GM21390 (cell line): ENCODE measurements around the gene IL4R.
"Not testable (repeated sequence)": the region's sequence is repeated elsewhere in the genome, so short reads cannot be mapped to it uniquely, and the experiment has no call there.

Experiments
- ATAC-seq: cut with Tn5 transposase; IDR thresholded peaks from one replicate; pipeline ENCODE4 v1.9.1; 2021; ENCODE audit not compliant: unreplicated experiment

The IL4R gene

DNA sequence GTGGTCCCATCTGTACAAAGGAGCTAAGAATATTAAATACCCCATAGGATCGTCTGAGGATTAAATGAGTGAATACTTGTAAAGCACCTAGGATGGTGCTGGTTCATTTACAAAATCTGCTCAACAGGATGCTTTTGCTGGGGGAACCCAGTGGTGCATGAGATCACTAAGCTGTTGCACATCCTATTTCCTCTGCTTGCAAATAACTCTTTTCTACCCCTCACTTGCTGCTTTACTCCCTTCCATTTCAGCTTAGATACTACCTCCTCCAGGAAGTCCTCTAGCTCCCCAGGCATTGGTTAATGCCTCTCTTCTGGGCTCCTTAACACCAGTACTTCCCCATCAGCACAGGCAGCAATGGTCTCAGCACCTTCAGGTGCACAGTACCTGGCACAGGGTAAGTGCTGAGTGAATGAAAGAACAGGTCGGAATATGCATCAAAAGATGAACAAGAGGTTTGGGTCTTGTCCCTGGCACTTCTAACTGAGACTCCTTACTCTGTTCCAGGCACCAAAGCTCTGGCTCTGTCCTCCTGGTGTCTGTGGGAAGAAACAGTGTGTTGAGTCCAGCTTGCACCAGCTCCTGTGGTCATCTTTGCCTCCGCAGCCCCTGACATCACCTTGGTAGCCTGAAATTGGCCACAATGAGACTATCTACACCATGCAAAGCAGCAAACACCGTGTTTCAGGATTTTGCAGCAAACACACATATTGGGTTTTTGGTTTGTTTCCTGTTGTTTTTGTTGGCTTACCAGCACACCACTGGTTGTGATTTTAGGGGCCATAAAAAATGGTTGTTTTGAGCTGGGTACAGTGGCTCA is 64.1 kb downstream of the IL4R start:
- no peak for ATAC-seq

DNA sequence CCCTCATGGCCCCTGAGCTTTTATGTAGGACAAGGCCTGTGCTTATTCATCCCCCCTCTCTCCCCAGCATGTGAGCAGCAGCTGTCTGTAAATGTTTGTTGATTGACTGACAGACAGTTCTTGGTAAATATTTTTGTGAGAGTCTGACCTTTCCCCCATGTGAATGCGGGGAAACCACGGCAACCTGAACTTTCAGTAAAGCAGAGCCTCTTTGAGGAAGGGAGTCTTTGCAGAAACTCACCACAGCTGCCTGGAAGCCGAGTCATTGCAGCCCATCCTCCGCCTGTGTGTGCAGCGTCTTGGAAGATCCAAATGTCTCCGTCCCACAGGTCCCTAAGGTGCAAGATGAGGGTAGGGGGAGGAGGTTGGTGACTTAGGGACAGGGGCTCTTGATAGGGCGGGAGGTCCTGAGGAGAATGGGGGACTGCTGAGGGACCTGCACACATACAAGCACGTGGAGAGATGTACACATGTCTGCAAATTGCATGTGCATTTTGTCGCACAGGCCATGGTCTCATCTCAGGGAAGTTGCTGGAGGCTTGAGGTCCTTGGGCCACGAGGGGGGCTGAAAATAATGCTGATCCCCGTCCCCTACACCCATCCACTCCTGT is 65.2 kb downstream of the IL4R start:
- no peak for ATAC-seq

DNA sequence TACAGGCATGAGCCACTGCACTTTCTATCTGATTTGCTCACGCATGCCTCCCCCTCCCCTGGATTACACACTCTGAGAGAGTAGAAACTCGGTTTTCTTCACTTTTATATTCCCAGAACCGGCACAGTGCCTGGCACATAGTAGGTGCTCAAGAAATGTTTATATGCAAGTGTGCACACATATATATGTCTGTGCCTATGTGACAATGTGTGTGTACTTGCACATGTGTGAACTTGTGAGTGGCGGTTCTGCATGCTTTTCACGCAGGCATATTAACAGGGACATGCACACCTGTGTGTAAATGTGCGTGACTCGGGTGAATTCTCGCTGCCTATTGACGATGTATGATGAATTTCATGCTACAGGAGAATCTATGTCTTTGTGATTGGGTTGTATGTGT is 66.1 kb downstream of the IL4R start:
- no peak for ATAC-seq

DNA sequence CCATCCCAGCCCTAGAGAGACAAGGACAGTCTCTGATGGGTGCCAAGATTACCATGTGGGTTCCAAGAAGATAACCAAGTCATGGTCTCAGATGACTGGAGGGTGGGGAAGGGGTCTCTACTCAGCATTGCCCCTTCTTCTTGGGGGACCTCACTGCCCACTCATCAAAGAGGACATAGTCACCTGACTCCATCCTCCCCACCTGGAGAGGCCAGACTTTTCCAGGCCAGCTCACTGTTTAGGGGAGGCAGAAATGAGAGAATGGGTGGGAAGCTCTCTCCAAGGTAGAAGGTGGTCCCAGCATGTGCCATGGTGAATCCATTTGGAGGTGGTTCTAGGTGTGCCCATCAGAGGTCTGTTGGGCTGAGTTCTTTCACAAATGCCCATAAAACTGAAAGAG is 67.5 kb downstream of the IL4R start:
- no peak for ATAC-seq

DNA sequence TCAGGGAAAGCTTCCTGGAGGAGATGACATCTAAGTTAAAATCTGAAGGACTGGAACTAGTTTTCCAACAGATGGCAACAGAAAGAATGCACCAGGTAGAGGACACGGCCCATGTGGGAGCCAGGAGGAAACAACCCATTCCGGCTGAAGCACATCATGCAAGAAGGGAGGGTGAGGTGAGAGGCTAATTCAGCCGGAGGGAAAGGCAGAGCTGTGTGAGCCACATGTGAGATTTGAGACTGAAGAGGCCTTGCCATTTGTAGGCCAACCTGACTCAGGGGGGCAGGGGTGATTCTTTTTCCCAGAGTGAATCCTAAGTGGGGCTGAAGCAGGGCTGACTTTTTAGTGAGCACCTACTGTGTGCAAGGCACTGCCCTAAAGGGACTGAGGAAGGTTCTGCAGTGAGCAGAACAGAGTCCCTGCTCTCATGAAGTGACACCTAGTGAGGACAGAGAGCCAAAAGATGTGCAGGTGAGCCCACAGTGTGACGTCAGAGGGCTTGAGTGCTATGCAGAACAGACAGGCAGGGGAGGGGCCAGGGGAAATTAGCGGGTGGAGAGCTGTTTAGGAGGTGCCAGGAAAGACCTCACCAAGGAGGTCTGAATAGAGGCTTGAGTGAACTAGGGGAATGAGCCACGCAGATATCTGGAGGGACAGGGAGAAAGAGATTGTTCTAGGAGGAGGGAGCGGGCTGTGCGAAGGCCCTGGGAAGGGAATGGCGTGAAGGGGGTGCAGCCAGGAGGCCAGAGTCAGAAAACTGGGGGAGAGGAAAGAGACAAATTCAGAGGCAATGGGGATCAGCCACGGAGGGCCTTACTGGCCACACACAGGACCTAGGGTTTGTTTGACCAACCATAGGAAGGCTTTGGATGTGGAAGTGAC is 68.4 kb downstream of the IL4R start:
- ATAC-seq, result no peak

DNA sequence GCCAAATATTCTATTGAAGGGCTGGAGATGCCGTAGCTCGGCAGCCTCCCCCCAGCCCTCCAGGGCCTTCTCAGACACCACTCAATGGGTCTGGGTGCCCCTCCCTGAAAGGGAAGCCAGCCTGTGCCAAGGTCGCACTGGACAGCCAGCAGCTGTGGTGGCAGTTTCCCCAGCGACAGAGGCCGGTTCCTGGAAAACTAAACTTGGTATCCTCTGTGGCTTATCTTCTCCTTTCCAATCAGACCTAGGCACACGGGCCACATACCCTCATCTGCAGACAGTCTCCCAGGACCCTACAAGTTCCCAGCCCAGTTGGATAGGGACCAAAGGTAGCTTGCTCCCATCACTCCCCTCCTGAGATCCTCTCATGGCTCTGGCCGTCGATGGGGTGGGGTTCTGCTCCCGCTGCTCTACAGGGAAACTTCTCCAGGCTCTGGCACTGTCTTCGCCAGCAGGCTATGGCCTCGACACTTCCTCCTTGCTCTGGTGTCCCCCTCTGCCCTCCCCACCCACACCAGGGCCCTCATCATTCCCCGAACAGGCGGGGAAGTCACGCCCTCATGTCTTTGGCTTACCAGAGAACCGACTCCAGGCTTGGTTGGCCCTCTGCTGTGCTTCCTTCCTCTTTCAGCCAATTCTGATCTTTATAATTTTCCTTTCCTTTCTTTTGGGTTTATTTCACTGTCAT is 69.9 kb downstream of the IL4R start:
- ATAC-seq, result no peak

DNA sequence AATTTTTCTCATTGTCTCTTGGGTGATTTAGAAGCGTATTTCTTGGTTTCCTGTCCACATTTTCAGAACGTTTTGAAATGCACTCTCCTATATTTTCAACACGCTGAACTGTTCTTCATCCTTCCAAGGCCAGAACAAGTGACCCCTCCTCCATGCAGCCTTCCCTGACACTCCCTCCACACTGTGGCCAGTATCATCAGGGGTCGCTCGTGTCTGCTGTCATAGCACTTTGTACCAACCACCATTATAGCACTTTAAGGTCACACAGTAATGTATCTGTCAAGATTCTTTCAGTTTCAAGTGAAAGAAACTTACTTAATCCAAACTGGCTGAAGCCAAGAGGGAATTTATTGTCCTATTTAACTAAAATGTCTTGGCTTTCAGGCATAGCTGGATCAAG is 70.7 kb downstream of the IL4R start:
- no peak for ATAC-seq

DNA sequence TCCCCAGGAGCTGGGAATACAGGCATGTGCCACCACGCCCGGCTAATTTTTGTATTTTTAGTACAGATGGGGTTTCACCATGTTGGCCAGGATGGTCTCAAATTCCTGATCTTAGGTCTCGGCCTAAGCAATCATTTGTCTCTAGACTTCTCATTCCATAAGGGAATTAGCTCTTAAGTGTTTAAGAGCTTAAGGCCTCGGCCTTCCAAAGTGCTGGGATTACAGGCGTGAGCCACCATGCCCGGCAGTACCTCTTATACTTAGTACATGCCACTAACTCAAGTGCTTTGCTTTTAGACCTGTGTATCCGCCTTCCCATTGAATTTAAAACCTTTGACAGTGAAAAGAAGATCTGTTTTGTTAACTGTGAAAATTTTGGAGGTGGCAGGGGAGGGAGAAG is 71.6 kb downstream of the IL4R start:
- ATAC-seq, result no peak

DNA sequence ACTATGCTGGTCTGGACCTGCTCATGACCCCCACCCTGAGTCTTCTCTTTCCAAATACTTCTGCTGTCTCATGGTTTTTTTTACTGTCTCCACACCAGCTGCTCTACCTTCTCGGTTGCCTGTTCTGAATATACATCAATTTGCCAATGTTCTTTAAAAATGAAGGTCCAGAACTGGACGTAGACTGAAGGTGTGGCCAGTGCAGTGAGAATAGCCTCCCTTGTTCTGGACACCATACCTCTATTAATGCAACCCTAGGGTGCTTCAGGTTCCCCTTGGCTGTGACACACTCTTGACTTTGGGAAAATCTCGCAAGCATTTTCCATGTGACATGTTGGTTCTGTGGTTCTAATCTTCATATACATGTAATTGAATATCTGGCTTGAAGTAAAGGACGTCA is 72.9 kb downstream of the IL4R start:
- no peak for ATAC-seq

DNA sequence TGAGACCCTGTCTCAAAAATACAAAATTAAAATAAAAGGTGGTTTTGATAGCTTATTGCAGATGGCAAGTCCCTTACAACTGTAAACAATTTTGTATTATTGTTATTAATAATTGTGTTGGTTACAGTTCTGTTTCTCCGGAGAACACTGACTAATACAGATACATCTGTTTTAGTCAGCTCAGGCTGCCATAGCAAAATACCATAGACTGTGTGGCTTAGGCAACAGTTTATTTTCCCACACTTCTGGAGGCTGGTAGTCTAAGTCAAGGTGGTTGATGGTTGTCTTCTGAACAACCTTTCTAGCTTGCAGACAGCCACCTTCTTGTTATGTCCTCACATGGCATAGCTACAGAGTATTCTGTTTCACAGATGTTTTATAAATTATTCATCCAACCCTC is 74.0 kb downstream of the IL4R start:
- peak; percentile 70 for ATAC-seq

DNA sequence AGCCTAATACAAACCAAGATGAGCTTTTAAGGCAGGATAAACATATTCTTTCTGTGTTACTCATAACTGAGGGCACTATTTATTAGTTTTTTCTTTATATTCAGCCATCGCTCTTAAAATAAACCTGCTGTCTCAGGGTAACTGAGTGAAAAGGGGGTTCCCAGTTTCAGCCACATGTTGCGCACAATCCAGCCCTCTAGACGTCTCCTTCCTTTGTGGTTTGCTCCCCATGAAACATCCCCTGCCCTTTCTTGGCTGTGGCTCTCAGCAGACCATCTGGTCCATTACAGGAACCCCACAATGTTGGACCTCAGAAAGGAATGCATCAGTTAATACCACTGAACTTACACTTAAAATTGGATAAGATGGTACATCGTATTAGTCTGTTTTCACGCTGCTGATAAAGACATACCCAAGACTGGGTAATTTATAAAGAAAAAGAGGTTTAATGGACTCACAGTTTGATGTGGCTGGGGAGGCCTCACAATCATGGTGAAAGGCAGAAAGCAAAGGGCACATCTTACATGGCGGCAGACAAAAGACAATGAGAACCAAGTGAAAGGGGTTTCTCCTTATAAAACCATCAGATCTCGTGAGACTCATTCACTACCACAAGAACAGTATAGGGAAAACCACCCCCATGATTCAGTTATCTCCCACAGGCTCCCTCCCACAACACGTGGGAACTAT is 75.6 kb downstream of the IL4R start:
- no peak for ATAC-seq

DNA sequence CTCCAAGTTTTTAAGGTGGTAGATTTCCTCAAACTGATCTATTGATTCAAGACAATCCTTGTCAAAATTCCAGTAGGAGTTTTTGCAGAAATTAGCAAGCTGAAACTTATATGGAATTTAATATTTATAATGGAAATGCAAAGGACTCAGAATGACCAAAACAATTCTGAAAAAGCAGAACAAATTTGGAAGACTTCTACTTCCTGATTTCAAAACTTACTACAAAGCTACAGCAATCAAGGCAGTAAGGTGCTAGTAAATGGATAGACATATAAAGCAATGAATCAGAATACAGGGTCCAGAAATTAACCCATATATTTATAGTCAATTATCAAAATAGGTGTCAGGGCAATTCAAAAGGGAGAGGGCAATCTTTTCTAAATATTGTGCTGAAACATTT is 76.4 kb downstream of the IL4R start:
- ATAC-seq, result no peak

DNA sequence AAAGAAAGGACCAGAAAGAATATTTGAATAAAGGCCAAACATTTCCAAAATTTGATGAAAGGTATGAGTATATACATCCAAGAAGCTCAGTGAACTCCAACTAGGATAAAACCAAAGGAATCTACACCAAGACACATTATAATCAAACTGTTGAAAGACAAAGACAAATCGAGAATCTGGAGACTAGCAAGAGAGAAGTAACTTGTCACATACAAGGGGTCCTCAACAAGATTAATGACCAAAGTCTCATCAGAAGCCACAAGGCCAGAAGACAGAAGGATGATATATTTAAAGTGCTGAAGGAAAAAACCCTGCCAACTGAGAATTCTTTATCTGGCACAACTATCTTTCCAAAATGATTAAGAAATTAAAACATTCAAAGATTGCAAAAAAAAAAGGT is 78.9 kb downstream of the IL4R start:
- ATAC-seq, result no peak

DNA sequence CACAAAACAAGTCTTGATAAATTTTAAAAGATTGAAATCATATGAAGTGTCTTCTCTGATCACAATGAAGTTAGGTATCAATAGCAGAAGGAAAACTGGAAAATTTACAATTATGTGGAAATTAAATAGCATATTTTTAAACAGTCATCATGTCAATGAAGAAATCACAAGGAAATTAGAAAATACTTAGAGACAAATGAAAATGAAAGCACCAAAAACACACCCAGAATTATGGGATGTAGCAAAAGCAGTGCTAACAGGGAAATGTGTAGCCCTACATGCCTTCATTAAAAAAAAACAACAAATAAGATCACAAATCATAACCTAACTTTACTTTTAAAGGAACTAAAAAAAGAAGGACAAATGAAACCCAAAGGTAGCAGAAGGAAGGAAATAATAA is 80.7 kb downstream of the IL4R start:
- no peak for ATAC-seq

DNA sequence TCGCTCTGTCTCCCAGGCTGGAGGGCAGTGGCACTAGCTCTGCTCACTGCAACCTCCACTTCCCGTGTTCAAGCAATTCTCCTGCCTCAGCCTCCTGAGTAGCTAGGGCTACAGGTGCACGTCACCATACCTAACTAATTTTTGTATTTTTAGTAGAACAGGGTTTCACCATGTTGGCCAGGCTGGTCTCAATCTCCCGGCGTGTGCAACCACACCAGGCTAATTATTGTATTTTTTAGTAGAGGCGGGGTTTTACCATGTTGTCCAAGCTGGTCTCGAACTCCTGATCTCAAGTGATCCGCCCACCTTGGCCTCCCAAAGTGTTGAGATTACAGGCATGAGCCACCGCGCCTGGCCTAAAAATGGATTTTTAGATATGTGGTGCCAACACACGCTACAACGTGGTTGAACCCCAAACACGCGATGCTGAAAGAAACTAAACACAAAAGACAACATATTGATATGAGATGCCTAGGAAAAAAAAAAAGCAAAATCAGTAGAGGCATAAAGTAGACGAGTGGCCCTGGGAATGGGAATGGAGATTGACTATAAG is 84.6 kb downstream of the IL4R start:
- ATAC-seq, result not testable (repeated sequence)

DNA sequence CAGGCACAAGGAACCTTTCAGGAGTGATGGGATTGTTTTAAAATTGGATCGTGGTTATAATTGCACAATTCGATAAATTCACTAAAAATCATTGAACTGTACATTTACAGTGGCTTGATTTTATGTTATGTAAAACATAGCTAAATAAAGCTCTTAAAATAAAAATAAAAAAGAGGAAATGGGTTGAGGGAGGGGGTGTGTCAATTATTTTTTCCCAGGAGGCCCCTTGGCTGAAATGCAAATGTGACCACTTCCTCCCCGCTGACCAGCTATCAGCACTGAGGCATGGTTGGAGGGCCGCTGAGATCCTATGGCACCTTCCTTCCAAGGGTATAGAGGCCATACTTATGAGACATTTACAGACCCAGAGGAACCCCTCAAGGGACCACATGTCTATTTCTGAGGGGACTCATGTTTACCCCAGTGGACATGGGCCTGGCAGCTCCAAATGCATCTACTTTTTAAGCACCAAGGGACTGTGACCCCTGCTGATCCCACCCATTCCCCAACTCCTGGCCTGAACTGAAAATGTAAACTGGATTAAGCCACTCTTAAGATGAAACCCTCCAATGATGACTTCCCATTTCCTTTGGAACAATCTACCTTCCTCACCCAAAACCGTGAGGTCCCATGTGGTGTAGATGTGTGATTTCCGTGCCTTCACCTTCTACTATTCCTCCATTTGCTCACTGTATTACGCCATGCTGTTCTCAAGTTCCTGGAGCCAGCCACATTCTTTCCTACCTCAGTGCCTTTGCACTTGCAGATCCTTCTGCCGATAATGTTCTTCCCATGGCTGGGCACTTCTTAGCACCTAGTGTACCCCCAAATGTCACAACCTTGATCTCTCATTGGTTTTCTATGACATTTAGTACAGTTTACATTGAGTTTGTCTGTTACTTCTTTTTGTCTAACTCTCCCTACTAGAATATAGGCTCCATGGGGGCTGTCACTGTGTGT is 85.4 kb downstream of the IL4R start:
- peak; percentile 25 for ATAC-seq

DNA sequence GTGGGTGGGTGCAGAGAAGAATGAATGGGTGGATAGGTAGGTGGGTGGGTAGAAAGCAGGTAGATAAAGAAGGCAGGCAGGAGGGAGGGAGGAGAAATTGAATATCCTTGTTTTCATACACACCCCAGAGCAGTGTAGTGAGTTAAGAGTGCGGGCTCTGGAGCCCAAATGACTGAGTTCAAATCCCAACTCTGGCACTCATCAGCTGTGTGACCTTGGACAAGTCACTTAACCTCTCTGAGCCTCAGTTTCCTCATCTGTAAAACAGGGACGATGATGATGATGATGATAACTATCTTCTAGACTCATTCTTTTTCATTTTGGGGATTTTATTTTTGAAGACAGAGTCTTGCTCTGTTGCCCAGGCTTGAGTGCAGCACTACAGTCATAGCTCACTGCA is 86.2 kb downstream of the IL4R start:
- ATAC-seq, result no peak

DNA sequence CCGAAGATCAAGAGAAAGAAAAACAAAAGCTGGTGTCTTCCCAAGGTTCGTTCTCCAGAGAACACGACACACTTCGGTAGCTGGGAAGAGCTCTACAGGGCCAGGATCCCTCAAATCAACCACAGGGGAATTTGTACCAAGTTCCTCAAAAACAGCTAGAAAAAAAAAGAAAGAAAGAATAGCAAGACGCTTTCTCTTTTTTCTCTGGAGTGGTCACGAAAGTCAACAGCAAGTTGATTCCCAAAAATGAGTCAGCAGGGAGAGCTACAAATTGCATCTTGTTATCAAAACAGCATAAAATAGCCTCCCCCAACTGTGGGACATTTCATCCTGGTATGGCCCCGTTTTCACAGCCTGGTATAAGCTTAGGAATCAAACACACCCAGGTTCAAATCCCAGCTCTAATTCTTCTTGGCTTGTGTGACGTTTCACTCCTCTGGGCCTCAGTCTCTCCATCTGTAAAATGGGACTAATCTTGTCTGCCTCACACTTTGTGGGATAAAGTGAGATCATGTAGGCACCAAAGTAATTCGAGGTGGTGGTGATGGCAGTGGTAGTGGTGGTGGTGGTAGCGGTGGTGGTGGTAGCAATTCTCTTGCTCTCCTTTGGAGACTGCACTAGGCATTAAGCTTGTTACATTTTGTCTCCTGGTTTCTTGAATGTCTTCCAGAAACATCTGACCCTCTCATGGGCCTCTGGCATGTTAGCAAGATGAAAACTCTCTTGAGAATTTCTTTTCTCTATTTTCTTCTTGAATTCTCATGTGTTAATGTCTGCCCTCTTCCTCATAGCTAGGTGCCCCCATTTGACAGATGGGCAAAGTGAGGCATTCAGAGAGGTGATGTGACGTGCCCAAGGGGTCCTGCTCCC is 87.2 kb downstream of the IL4R start:
- ATAC-seq, result no peak
